HepG2 (cell line): ENCODE data around the gene IFT172. TPM values are rescaled to one million over a fixed set of nuclear protein-coding genes. Genes with fewer than 3 reads are reported as not detected.

Source experiments
- ELF3 ChIP-seq: IDR thresholded peaks from 2 replicates; pipeline ENCODE4 v1.6.1; 2016; ENCODE audit warnings: missing genetic modification reagents, missing compliant biosample characterization
- FIP1L1 ChIP-seq: fragments of 200-400 bp; formaldehyde crosslinking; IDR thresholded peaks from 2 replicates; pipeline ENCODE4 v1.6.1; 2018; ENCODE audit warnings: low read depth, mild to moderate bottlenecking, low read length, moderate library complexity, borderline replicate concordance; ENCODE audit not compliant: insufficient read depth
- HMGA1 ChIP-seq: sonication (generic); formaldehyde crosslinking; conservative IDR thresholded peaks from 2 replicates; pipeline ENCODE4 v1.4.0; 2020; ENCODE audit warnings: missing genetic modification reagents
- KLF12 ChIP-seq: sonication (generic); formaldehyde crosslinking; IDR thresholded peaks from 2 replicates; pipeline ENCODE4 v1.4.0; 2020; ENCODE audit warnings: missing genetic modification reagents, borderline replicate concordance
- NCOA5 ChIP-seq: sonication (generic); formaldehyde crosslinking; IDR thresholded peaks from 2 replicates; pipeline ENCODE4 v1.4.0; 2020; ENCODE audit warnings: missing genetic modification reagents
- NFE2 ChIP-seq: sonication (generic); formaldehyde crosslinking; IDR thresholded peaks from 2 replicates; pipeline ENCODE4 v1.4.0; 2020; ENCODE audit warnings: missing genetic modification reagents
- NR3C1 ChIP-seq: sonication (generic); formaldehyde crosslinking; IDR thresholded peaks from 2 replicates; pipeline ENCODE4 v1.4.0; 2020; ENCODE audit warnings: missing genetic modification reagents
- PITX1 ChIP-seq: sonication (generic); formaldehyde crosslinking; IDR thresholded peaks from 2 replicates; pipeline ENCODE4 v1.5.1; 2020; ENCODE audit warnings: mild to moderate bottlenecking, missing genetic modification reagents
- RNF2 ChIP-seq: fragments of 450-650 bp; conservative IDR thresholded peaks from 2 replicates; pipeline ENCODE4 v1.6.1; 2016; ENCODE audit warnings: low read depth
- ZFP41 ChIP-seq: sonication (generic); formaldehyde crosslinking; IDR thresholded peaks from 2 replicates; pipeline ENCODE4 v1.4.0; 2020; ENCODE audit warnings: mild to moderate bottlenecking, missing genetic modification reagents, borderline replicate concordance
- ZKSCAN8 ChIP-seq: IDR thresholded peaks from 2 replicates; pipeline ENCODE4 v1.6.1; 2016; ENCODE audit warnings: borderline replicate concordance, missing genetic modification reagents, missing compliant biosample characterization
- ZMYM4 ChIP-seq: sonication (generic); formaldehyde crosslinking; IDR thresholded peaks from 2 replicates; pipeline ENCODE4 v1.8.1; 2023; ENCODE audit warnings: mild to moderate bottlenecking, missing genetic modification reagents
- ZNF329 ChIP-seq: sonication (generic); formaldehyde crosslinking; IDR thresholded peaks from 2 replicates; pipeline ENCODE4 v1.9.0; 2021; ENCODE audit warnings: low read depth, mild to moderate bottlenecking, missing genetic modification reagents
- ZNF441 ChIP-seq: sonication (generic); formaldehyde crosslinking; IDR thresholded peaks from 2 replicates; pipeline ENCODE4 v1.7.0; 2021; ENCODE audit warnings: missing genetic modification reagents, borderline replicate concordance
- ZNF543 ChIP-seq: sonication (generic); formaldehyde crosslinking; IDR thresholded peaks from 2 replicates; pipeline ENCODE4 v1.4.0; 2020; ENCODE audit warnings: mild to moderate bottlenecking, missing genetic modification reagents
- ZNF552 ChIP-seq: sonication (generic); formaldehyde crosslinking; IDR thresholded peaks from 2 replicates; pipeline ENCODE4 v1.9.0; 2022; ENCODE audit warnings: missing genetic modification reagents, mild to moderate bottlenecking, borderline replicate concordance
- ZNF557 ChIP-seq: sonication (generic); formaldehyde crosslinking; IDR thresholded peaks from 2 replicates; pipeline ENCODE4 v1.4.0; 2020; ENCODE audit warnings: missing genetic modification reagents
- ZNF614 ChIP-seq: IDR thresholded peaks from 2 replicates; pipeline ENCODE4 v1.6.1; 2018; ENCODE audit warnings: missing biosample characterization, missing genetic modification reagents, inconsistent platforms, borderline replicate concordance
- ZSCAN22 ChIP-seq: sonication (generic); formaldehyde crosslinking; IDR thresholded peaks from 2 replicates; pipeline ENCODE4 v1.4.0; 2020; ENCODE audit warnings: mild to moderate bottlenecking, missing genetic modification reagents
- polyA plus RNA-seq, 8 experiments: library from polyadenylated mRNA; depleted of rRNA in 3 of 8; stranded (reverse) in 7 of 8; unstranded in 1 of 8; fragments of >200 nt; fragmentation: Illumina TruSeq in 4 of 8; extraction: Trizol in 4 of 8; gene quantifications; 2 replicates each; pipeline versions ENCODE4 v1.2.1 to v1.2.3, GENCODE V29; 2011 to 2016; ENCODE audit warnings: low read depth in 4 of 8, missing spikeins in 1 of 8, mixed read lengths in 1 of 8; ENCODE audit not compliant: insufficient read depth in 1 of 8
- total RNA-seq, 5 experiments: library from RNA; depleted of rRNA; stranded (reverse); fragments of >200 nt; fragmentation: Illumina TruSeq; extraction: Trizol; gene quantifications; 2 replicates each; pipeline ENCODE4 v1.2.3, GENCODE V29; 2016; ENCODE audit warnings: low read depth in 1 of 5
- TF ChIP-seq, protein P1 (sequence below): sonication (generic); formaldehyde crosslinking; IDR thresholded peaks from 2 replicates; pipeline ENCODE4 v1.4.0; 2020; ENCODE audit warnings: mild to moderate bottlenecking, missing genetic modification reagents
- TF ChIP-seq, protein P2 (sequence below): IDR thresholded peaks from 2 replicates; pipeline ENCODE4 v1.6.1; 2018; ENCODE audit warnings: missing genetic modification reagents, mild to moderate bottlenecking, missing compliant biosample characterization
- TF ChIP-seq, protein P3 (sequence below): IDR thresholded peaks from 2 replicates; pipeline ENCODE4 v1.6.1; 2012; ENCODE audit warnings: inconsistent platforms
- TF ChIP-seq, protein P4 (sequence below): sonication (generic); formaldehyde crosslinking; IDR thresholded peaks from 2 replicates; pipeline ENCODE4 v1.8.1; 2023; ENCODE audit warnings: missing genetic modification reagents, mild to moderate bottlenecking, borderline replicate concordance

The IFT172 gene
- total and polyA plus RNA-seq, 2 of the 13 experiments (the other 11 are each of a cell fraction or from before 2014, with no cell fraction given), result 21.6 to 35.7 TPM

DNA sequence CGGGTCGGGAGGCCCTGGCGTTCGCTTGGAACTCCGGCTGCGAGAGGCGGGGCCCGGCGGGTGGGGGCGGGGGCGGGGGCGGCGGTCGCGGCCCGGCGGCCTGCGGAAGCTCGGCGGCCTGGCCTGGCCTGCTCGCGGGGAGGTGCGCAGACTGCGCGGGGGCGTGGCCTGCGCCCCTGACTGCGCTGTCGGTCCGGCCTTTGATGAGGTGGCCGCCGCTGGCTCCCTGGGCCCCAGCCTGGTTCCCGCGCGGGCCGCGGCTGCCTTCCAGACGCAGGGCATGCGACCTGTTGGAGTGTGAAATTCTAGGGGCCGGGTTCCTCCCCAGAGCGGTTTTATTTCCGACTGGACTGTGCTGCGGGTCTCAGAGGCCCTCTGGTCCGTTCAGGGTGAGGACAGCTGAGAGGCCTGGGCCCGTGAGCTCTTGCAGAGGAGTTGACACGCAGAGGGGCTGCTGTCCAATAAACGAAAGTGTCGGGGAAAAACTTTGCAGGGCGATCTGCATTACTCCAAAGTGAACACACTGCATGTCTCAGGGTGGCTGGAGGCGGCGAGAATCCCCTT, 60.5 kb downstream of the IFT172 start (continued):
- TF ChIP-seq ZMYM4 (CRISPR knock-in tag) (no peak; the same call in 1 of the 2 replicates), ZSCAN22 (CRISPR knock-in tag) (peak; percentile 65), ZNF329 (CRISPR knock-in tag) (no peak), ZNF552 (no peak), ZNF557 (CRISPR knock-in tag) (0 out of 2 replicates have a peak, but pooled peaks have one; percentile 80), ZFP41 (CRISPR knock-in tag) (no peak), FIP1L1 (no peak), ZNF614 (CRISPR knock-in tag) (no peak; the same call in 1 of the 2 replicates), HMGA1 (CRISPR knock-in tag) (no peak), ZNF441 (CRISPR knock-in tag) (no peak; the same call in none of the 2 replicates), ZNF543 (CRISPR knock-in tag) (peak; percentile 86), RNF2 (no peak; the same call in 1 of the 2 replicates), KLF12 (CRISPR knock-in tag) (peak; percentile 52), PITX1 (CRISPR knock-in tag) (peak; percentile 12; the same call in 1 of the 2 replicates), ZKSCAN8 (CRISPR knock-in tag) (no peak; the same call in 1 of the 2 replicates), ELF3 (CRISPR knock-in tag) (0 out of 2 replicates have a peak, but pooled peaks have one; percentile 12), NR3C1 (CRISPR knock-in tag) (no peak), NCOA5 (CRISPR knock-in tag) (no peak), NFE2 (CRISPR knock-in tag) (no peak)
- TF ChIP-seq, protein P1, sequence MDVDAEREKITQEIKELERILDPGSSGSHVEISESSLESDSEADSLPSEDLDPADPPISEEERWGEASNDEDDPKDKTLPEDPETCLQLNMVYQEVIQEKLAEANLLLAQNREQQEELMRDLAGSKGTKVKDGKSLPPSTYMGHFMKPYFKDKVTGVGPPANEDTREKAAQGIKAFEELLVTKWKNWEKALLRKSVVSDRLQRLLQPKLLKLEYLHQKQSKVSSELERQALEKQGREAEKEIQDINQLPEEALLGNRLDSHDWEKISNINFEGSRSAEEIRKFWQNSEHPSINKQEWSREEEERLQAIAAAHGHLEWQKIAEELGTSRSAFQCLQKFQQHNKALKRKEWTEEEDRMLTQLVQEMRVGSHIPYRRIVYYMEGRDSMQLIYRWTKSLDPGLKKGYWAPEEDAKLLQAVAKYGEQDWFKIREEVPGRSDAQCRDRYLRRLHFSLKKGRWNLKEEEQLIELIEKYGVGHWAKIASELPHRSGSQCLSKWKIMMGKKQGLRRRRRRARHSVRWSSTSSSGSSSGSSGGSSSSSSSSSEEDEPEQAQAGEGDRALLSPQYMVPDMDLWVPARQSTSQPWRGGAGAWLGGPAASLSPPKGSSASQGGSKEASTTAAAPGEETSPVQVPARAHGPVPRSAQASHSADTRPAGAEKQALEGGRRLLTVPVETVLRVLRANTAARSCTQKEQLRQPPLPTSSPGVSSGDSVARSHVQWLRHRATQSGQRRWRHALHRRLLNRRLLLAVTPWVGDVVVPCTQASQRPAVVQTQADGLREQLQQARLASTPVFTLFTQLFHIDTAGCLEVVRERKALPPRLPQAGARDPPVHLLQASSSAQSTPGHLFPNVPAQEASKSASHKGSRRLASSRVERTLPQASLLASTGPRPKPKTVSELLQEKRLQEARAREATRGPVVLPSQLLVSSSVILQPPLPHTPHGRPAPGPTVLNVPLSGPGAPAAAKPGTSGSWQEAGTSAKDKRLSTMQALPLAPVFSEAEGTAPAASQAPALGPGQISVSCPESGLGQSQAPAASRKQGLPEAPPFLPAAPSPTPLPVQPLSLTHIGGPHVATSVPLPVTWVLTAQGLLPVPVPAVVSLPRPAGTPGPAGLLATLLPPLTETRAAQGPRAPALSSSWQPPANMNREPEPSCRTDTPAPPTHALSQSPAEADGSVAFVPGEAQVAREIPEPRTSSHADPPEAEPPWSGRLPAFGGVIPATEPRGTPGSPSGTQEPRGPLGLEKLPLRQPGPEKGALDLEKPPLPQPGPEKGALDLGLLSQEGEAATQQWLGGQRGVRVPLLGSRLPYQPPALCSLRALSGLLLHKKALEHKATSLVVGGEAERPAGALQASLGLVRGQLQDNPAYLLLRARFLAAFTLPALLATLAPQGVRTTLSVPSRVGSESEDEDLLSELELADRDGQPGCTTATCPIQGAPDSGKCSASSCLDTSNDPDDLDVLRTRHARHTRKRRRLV (CRISPR knock-in tag), result peak; percentile 67
- TF ChIP-seq, protein P2, sequence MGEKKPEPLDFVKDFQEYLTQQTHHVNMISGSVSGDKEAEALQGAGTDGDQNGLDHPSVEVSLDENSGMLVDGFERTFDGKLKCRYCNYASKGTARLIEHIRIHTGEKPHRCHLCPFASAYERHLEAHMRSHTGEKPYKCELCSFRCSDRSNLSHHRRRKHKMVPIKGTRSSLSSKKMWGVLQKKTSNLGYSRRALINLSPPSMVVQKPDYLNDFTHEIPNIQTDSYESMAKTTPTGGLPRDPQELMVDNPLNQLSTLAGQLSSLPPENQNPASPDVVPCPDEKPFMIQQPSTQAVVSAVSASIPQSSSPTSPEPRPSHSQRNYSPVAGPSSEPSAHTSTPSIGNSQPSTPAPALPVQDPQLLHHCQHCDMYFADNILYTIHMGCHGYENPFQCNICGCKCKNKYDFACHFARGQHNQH (CRISPR knock-in tag), result no peak
- TF ChIP-seq, protein P3, sequence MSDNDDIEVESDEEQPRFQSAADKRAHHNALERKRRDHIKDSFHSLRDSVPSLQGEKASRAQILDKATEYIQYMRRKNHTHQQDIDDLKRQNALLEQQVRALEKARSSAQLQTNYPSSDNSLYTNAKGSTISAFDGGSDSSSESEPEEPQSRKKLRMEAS, result peak; percentile 80
- TF ChIP-seq, protein P4, sequence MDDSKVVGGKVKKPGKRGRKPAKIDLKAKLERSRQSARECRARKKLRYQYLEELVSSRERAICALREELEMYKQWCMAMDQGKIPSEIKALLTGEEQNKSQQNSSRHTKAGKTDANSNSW (CRISPR knock-in tag), result no peak
